ENCODE results near the gene TTC23L.

The TTC23L gene

GRCh38 chr5:34833976-34834793 is 4.8 kb upstream of the TTC23L start:
- DNase-seq, result no peak

DNA sequence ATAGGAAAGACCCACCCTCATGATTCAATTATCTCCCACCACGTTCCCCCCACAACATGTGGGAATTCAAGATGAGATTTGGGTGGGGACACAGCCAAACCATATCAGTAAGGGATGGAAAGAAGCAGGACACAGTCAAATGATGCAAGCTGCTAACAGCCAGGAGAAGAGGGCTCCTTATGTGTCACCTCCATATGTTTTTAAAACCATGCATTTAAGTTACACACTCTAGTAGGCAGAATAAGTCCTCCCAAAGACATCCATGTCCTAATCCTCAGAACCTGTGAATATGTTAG is 4.2 kb upstream of the TTC23L start:
- no peak for DNase-seq

DNA sequence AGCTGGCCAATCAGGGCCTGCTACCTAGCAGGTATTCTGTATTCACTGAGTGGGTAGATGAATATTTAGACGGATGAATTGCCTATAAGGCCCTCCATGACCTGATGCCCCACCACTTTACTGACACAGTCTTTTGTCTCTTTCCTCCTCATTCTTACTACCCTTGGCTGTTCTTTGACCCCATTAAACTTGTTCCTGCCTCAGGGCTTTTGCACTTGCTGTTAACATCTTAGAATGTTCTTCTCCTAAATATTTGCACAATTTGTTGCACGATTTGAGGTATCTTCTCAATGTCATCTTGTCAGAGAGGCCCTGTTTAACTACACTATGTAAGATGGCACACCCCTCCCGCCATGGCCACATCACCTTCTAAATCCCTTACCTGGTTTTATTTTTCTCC is 3.3 kb upstream of the TTC23L start:
- DNase-seq, result no peak

GRCh38 chr5:34841816-34842215 is 2.9 kb downstream of the TTC23L start:
- DNase-seq, result no peak

GRCh38 chr5:34842554-34842953 is 3.6 kb downstream of the TTC23L start:
- DNase-seq, result no peak

- DNase-seq, result no peak
These were observed 4.5 kb downstream of the TTC23L start for GRCh38 chr5:34843497-34843896.

DNA sequence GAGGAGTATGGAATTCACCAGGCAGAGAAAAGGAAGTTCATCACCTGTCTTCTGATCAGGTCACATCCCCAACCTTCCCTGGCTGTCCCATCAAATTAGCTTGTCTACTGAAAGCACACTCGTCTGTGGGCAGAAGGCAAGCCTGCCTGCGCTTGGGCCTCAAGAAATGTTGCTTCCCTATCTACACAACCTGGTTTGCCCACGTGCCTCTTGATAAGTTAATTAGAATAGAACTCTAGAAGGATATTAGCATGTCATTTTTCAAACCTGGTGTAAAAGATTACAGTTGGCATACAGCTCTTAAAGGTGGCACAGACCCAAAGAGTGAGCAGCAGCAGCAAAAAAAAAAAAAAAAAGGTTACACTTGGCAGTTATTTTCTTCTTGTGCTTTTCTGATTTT is 5.1 kb downstream of the TTC23L start:
- DNase-seq, result no peak

- no peak for DNase-seq
These were observed 6.0 kb downstream of the TTC23L start for GRCh38 chr5:34844999-34845398.

- DNase-seq, result no peak
These were observed 8.1 kb downstream of the TTC23L start for GRCh38 chr5:34847056-34847455.

- DNase-seq, result no peak
These were observed 8.6 kb downstream of the TTC23L start for GRCh38 chr5:34847552-34847951.

DNA sequence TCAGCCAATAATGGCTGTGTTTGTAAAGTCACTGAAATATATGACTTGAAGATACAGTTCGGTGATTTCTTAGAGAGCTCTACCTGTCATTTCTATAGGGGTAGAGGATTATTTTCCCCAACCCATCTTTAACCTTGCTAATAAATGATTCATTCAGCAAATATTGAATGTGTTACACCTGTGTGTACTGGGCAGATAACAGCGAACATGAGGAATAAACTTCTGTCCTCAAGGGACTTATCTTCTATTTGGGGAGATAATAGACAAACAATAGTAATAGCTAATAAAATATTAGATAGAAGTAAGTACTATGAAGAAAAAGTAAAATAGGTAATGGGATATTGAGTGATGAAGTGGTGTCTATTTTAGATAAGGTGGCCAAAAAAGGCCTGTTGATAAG is 9.3 kb downstream of the TTC23L start:
- DNase-seq, result no peak

- DNase-seq, result no peak
These were observed 10.3 kb downstream of the TTC23L start for GRCh38 chr5:34849253-34849652.

DNA sequence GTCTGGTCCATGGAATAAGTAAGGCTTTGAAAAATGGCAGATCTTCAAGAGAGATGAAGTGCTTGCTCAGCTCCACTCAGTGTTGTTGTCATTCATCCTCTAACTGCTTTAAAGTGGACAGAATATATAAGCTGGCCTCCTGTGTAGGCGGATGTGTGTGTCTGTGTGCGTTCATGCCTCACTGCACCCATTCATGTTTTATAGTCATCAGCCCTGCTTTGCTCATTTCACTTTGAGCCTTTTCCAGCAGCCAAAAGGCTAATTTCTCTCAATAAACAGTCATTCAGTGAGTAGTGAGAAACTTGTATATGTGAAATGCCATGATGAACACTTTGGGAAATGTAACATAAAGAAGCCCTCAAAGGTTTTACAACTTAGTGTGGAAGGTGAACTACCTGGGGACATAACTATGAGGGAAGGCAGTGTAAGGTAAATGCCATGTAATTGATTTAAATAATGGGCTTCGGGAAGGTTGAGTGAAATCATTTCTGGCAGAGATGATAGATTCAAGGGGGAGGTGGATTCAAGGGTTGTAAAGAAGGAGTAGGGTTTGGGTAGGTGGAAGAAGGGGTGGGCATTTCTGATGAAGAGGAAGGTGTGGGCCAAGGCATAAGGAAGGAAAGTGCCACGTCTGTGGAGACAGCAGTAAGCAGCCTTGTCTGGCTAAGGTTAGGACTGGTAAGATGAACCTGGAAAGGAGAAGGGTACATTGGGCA is 15.7 kb downstream of the TTC23L start:
- no peak for DNase-seq

GRCh38 chr5:34857161-34857560 is 18.2 kb downstream of the TTC23L start:
- DNase-seq, result no peak

GRCh38 chr5:34857894-34858293 is 18.9 kb downstream of the TTC23L start:
- DNase-seq, result no peak

- DNase-seq, result no peak
These were observed 19.8 kb downstream of the TTC23L start for GRCh38 chr5:34858790-34859189.

DNA sequence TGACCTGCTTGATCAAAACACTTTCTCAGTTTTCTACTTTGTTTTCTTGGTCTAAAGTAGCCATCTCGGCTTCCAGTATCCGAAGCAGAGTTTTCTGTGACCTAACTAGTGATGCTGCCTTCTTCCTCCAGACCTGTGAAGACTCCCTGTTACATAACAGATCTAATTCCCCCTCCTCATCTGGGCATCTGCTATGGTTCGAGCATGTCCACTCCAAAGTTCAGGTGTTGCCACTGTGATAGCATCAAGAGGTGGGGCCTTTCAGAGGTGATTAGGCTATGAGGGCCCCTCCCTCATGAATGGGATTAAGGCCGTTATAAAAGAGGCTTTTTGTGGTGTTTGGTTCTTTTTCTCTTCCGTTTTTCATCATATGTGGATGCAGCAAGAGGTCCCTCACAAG is 20.3 kb downstream of the TTC23L start:
- no peak for DNase-seq

DNA sequence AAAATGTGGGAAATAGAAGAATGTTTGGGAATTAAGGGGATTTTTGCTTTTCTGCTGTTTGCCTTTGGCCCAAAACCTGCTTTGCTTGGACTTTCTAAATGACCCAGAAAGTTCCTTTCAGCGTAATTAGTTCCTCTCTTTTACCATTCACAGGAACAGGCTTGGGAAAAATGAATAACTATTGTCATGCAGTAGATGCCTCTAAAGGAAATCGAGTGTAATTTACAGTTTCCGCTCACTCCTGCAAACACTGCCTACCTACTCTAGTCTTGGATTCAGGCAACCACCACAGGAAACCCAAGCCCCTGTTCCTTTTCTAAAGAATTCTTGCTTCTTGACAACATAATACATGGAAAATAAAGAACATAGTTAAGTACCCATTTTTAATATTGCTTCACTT is 25.0 kb downstream of the TTC23L start:
- no peak for DNase-seq

DNA sequence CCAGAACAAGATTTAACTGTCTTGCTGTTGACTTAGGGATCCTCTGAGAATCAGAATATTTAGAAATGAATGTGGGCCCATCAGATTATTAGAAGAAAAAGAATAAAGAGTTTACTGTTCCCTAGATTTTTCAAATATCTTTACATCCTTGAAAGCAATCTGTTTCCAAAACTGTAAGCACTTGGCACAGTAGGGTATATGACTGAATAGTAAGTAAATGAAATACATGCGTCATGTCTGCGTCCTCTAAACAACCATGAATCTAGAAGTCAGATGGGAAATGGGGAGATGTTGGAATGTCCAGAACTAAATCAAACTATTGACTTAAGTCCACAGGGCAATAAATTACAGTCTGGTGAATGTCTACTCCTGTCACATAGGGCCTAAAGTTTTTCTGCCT is 26.1 kb downstream of the TTC23L start:
- DNase-seq, result no peak

GRCh38 chr5:34866989-34867471 is 28.1 kb downstream of the TTC23L start:
- DNase-seq, result no peak

- no peak for DNase-seq
These were observed 28.7 kb downstream of the TTC23L start for GRCh38 chr5:34867660-34868059.

DNA sequence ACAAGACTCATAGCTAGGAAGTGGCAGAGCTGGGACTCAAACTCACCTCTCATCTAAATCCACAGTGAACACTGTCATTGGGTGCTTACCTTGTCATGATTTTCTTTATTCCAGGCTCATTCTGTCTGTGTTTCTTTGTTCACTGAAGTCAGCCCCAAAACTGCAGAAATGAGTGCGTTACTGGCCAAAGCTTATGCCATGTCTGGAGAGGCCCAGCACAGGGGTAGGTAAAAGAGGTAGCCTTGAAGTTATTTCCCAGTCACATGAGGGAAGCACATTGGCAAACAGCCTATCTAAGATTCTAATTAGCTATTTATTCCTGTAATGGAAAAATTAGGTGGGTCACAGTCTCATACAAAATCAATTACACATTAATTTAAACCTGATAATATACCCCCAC is 29.8 kb downstream of the TTC23L start:
- DNase-seq, result no peak

GRCh38 chr5:34869256-34869655 is 30.3 kb downstream of the TTC23L start:
- DNase-seq, result no peak

DNA sequence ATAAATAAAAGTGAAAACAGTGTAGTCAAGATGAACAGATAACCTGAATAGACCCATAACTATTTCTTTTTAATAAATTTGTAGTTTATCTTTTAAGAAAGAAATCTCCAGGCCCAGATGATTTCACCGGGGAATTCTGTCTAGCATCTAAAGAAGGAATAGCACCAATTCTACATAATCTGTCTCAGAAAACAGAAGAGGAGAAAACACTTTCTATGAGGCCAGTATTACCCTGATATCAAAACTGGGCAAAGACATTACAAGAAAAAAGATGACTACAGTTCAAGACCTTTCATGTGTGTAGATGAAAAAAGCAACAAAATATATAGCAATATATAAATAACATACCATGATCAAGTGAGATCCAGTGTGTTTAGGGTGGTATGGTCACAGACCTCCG is 31.4 kb downstream of the TTC23L start:
- no peak for DNase-seq

- no peak for DNase-seq
These were observed 37.3 kb downstream of the TTC23L start for GRCh38 chr5:34876275-34876674.
